Esophagus muscularis mucosa (tissue), 4 donors: ENCODE results near the gene SNED1.

Experiments used
- EP300 ChIP-seq: sonication (generic); formaldehyde crosslinking; IDR thresholded peaks from one replicate; pipeline ENCODE4 v1.6.1; 2017; ENCODE audit warnings: antibody characterized with exemption
- POLR2A ChIP-seq: fragments of 450-650 bp; IDR thresholded peaks from one replicate; pipeline ENCODE4 v1.6.1; 2017; ENCODE audit warnings: antibody characterized with exemption, moderate library complexity, mild to moderate bottlenecking, low read depth
- POLR2AphosphoS5 ChIP-seq, 2 donors: sonication (generic); formaldehyde crosslinking; IDR thresholded peaks; one replicate each; pipeline ENCODE4 v1.6.1; 2017; ENCODE audit warnings: antibody characterized with exemption in 2 of 2
- TF ChIP-seq, protein P1 (sequence below), 3 experiments: fragments of 200-600 bp in 2 of 3; fragments of 450-650 bp in 1 of 3; sonication (generic) in 2 of 3; IDR thresholded peaks; one replicate each; pipeline ENCODE4 v1.5.1; 2017 to 2019; ENCODE audit warnings: antibody characterized with exemption in 3 of 3, mild to moderate bottlenecking in 2 of 3, moderate library complexity in 1 of 3

DNA sequence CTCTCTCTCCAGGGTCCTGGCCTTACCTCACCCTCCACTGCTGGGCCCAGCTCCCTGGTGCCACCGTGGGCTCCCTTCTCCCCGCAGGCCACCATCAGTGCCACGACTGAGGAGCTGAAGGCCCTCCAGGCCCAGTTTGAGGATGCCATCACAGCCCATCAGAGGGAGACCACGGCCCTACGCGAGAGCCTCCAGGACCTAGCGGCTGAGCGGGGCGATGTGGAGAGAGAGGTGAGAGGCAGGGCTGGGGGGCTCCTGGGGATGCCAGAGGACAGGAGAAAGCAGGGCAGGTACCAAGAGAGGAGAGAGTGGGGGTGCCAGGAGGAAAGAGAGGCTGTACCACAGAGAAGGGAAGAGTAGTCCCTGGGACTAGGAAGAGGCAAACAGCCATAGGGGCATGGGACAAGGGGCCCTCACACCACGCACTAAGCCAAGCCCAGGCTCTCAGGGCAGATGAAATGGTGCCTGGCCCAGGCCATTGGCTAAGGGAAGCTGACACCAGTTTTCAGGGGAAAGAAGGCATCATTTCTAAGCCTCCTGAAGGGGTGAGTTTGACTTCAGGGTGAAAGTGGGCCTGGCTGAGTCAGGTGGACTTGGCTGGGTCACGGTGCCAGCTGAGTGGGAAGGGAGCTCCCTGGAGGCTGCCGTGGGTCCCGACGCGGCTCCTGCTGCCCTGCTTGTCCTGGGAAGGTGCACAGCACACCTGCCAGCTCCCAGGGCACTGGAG is 39.0 kb upstream of the SNED1 start:
- TF ChIP-seq EP300: no peak
- TF ChIP-seq POLR2A: no peak
- TF ChIP-seq, protein P1, sequence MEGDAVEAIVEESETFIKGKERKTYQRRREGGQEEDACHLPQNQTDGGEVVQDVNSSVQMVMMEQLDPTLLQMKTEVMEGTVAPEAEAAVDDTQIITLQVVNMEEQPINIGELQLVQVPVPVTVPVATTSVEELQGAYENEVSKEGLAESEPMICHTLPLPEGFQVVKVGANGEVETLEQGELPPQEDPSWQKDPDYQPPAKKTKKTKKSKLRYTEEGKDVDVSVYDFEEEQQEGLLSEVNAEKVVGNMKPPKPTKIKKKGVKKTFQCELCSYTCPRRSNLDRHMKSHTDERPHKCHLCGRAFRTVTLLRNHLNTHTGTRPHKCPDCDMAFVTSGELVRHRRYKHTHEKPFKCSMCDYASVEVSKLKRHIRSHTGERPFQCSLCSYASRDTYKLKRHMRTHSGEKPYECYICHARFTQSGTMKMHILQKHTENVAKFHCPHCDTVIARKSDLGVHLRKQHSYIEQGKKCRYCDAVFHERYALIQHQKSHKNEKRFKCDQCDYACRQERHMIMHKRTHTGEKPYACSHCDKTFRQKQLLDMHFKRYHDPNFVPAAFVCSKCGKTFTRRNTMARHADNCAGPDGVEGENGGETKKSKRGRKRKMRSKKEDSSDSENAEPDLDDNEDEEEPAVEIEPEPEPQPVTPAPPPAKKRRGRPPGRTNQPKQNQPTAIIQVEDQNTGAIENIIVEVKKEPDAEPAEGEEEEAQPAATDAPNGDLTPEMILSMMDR (IDR thresholded peaks at IDR 0.05): no peak
- no peak for TF ChIP-seq POLR2AphosphoS5 (IDR thresholded peaks at IDR 0.05)
